Activated CD4-positive, alpha-beta T cell treated with anti-CD3 and anti-CD28 coated beads, Interleukin-10, Interleukin-2, amounts not matched to agents 100 ng/mL and 50 ng/mL, durations not matched to agents 16 hours and 8 hours (primary cell): Measurements from ENCODE around the gene FCN2.
"Not testable (repeated sequence)": the region's sequence is repeated elsewhere in the genome, so short reads cannot be mapped to it uniquely, and the experiment has no call there.

Source experiments
- DNase-seq: peaks from one replicate; pipeline ENCODE4 v3.0.0-alpha.2; 2020

FCN2 gene

GRCh38 chr9:134847752-134848432 is 32.7 kb upstream of the FCN2 start:
- DNase-seq: no peak

DNA sequence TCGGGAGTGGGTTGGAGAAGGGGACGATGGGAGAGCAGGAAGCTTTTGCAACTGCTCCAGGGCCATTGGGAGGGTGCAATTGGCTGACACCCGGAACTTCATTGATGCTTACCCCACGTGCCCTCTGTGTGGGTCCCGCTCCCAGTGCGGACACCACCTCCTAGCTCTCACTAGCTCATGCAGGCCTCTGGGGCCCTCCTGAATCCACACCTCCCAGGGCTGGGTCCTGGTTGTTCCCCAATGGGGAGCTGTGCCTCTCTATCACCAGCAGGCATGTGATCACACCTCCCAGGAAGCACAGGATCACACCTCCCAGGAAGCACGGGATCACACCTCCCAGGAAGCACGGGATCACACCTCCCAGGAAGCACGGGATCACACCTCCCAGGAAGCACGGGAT is 32.1 kb upstream of the FCN2 start:
- no peak for DNase-seq

- no peak for DNase-seq
These were observed 30.0 kb upstream of the FCN2 start for GRCh38 chr9:134850611-134851010.

DNA sequence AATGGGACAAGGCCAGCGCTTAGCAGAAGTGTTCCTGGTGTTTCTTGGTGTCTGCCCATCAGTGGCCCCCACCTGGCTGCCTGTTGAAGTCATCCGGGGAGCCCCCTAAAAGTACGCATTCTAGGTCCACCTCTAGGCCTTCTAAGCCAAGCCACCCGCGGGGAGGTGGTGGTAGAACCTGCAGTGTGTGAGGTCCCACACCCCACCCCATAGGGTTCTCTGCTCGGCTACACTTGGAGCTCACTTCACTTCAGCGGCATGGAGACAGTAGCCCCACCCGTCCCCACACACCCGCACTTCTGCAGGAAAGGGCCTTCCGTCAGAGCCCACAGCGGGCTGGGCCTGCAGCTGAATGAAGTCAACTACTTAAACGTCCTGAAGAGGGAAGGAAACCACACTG is 29.6 kb upstream of the FCN2 start:
- DNase-seq: no peak

DNA sequence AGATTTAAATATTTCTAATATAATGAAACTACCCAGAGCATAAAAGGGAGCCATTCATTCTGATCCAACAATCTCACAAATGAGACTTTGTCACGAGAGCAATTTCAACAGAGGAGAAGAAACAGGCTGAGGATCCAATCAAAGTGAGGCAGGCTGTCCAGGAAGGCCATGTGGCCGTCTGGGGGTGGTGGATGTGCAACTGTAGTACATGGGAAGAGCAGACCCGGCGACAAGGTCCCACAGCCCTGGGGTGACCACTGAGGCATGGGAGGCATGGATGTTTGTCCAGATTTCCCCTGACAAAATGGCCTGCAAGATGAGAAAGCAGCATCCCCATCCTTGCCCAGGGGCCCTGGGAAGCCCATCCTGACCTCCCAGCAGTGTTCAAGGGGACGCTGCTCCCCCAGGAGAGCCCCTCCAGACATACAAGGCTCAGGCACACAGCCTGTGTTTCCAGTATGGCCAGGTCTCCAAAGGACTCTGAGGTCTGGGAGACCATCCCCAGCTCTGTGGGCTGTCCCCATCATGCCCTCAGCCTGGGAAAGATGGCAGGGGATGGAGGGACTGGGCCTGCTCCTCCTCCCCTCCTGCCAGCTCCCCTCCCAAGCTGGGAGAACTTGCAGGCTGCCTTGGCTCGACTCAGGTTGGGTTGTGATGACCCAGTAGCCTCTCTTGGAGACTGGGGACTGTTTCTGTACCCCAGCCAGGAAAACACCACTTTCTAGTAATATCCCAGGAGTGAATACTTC is 27.5 kb upstream of the FCN2 start:
- DNase-seq: no peak

GRCh38 chr9:134853893-134854292 is 26.7 kb upstream of the FCN2 start:
- DNase-seq: no peak

GRCh38 chr9:134854541-134854981 is 26.0 kb upstream of the FCN2 start:
- DNase-seq: no peak

DNA sequence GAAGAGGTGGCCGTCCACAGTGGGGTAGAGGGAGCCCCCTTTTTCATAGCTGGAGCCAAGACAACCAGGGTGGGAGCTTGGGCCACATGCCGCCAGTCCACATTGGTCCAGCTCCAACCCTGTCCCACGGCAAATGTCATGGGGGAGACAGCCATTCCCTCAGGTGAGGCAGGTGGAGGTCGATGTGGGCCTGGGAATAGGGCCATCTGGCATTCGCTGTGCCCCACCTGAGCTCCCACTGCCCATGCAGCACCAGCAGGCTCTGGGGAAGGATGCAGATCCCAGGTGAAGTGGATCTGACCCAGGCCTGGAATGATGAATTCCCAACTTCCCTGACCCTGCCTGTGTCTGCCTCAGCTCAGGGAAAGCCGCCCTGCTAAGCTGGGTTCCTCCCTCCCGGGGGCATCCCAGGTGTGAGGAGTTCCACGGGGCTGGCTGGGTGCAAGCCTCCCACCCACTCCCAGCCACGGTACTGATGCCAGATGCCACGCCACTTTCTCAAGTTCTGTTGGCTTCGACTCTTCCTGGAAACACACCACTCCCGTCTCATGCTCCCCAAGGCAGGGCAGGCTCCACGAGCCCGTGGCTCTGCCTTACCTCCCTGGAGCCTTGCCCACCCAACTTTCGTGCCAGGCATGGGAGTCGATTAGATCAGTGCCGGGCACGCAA is 25.2 kb upstream of the FCN2 start:
- no peak for DNase-seq

GRCh38 chr9:134855900-134856377 is 24.7 kb upstream of the FCN2 start:
- no peak for DNase-seq

- DNase-seq: not testable (repeated sequence)
These were observed 23.2 kb upstream of the FCN2 start for GRCh38 chr9:134857451-134857850.

DNA sequence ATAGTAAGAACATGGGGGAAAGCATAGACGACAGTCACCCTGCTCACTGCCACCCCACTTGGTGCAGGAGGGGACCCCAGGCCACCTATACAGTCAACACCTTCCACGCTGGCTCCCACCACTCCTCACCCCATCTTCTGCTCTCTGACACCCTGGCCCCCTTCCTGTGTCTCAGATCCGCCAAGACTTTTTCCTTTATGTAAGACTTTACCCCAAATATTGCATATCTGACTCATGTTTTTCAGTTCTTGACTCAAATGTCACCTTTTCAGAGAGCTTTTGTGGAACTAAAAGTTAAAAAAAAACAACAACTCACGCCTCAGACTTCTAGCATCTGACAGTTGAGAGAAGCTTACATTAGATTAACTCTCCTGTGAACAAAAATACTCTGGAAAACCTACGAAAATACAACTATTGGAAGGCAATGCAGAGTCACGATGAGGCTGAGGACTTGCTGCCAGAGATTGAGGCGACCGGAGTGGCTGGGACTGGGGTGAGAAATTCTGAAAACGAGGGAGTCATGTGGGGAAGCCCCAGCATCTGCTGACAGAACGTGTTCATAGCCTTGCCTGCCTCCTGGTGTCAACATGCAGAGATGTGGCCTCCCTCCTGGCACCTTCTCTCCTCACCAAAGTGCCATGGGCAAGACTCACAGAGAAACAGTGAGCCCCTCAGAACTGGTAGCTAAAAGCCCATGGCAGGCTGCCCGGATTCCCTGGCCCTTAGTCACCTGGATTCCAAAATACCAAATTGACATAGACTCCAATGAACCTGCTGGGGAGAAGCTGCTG is 22.4 kb upstream of the FCN2 start:
- peak; percentile 88 for DNase-seq

GRCh38 chr9:134860510-134860909 is 20.1 kb upstream of the FCN2 start:
- DNase-seq: no peak

- no peak for DNase-seq
These were observed 18.8 kb upstream of the FCN2 start for GRCh38 chr9:134861595-134862334.

- no peak for DNase-seq
These were observed 17.2 kb upstream of the FCN2 start for GRCh38 chr9:134863306-134863902.

GRCh38 chr9:134863941-134864820 is 16.4 kb upstream of the FCN2 start:
- no peak for DNase-seq

GRCh38 chr9:134864821-134865190 is 15.8 kb upstream of the FCN2 start:
- DNase-seq: no peak

DNA sequence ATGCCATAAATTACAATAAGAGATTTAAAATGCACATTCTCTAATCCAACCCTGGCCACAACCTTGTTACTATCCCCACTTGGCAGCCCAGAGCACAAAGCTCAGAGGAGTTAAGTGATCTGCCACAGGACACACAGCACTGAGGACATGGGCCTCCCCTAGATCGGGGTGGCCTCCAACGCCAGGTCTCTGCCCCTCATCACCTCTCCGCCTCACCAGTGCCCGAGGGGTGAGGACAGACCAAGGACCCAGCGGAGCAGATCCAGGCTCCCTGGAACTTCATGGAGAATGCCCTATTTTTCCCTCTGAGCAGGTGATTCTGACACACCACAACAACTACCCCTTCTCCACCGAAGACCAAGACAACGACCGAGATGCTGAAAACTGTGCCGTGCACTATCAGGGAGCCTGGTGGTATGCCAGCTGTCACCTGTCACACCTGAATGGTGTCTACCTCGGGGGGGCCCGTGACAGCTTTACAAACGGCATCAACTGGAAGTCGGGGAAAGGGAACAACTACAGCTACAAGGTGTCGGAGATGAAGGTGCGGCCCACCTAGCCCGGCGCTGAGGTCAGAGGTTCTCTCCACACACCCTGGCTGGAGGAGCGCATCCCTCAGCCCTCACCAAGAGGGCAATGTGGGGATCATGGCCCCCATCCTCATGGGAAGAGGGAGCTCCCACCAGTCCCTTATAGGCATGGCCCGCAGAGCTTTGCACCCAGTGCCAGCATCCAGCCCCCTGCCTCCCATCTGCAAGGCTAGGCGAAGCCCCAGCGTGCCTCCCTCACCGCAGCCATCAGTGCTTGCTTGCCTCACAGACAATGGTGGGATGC is 12.5 kb upstream of the FCN2 start:
- no peak for DNase-seq

DNA sequence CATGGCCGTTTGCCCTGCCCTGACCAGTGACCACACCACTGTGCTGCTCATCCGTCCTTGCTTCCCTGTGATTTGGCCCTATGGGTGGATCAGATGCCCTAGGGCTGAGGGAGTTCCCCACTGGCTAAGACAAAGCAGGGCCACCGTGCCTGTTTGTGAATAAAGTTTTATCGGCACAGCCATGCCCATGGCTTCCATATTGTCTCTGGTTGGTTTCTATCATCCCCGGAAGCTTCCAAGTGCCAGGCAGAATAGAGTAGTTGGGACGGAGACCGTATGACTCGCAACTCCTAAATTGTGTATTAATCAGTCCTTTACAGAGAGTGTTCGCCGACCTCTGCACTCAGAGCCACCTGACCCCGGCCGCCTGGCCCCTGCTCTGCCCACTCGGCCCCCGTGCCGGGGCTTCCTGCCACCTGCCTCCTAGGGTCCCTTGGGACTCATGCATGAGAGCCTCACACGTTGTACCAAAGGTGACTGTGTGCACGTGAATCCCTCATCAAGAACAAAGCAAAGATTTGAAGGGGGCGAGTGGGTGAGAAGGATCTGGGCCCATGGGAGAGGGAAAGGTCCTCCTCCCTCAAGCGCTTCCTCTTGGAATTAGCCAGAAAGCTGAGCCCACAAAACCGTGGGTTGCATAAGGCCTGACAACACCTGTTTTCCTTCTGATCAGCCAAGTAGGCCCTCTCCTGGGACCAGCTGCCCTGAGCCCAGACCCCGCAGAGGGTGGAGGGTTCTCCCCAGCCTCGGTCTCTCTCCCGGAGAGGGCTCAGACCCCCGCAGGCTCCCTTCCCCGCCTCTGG is 11.7 kb upstream of the FCN2 start:
- no peak for DNase-seq
